Activated CD4-positive, alpha-beta memory T cell treated with anti-CD3 and anti-CD28 coated beads, Interleukin-2, amount 10 ng/mL, durations not matched to agents 7 days and 5 days (primary cell): ENCODE data around the gene RHCE. TPM values are rescaled to one million over a fixed set of nuclear protein-coding genes. Genes with fewer than 3 reads are reported as not detected.
"Not testable (repeated sequence)": the region's sequence is repeated elsewhere in the genome, so short reads cannot be mapped to it uniquely, and the experiment has no call there.

ENCODE experiments used
- CTCF ChIA-PET: fragments of 350-600 bp; sonication (Branson Sonifier 250); formaldehyde crosslinking; loops from one replicate; lab custom pipeline; 2021; ENCODE audit warnings: antibody characterized with exemption, inconsistent platforms; lab: Charles Lee
- POLR2A ChIA-PET: fragments of 350-600 bp; sonication (Branson Sonifier 250); formaldehyde crosslinking; loops from one replicate; lab custom pipeline; 2021; ENCODE audit warnings: antibody characterized with exemption; lab: Charles Lee
- DNase-seq: peaks from one replicate; pipeline ENCODE4 v3.0.0-alpha.2; 2020
- H3K27ac Mint-ChIP-seq: one replicate; pipeline ENCODE4 v1.8.0; 2021; ENCODE audit warnings: mild to moderate bottlenecking, mixed read lengths
- H3K27me3 Mint-ChIP-seq: one replicate; pipeline ENCODE4 v1.8.0; 2021; ENCODE audit warnings: mixed read lengths
- H3K36me3 Mint-ChIP-seq: one replicate; pipeline ENCODE4 v1.8.0; 2021; ENCODE audit warnings: low read depth, mixed read lengths
- H3K4me1 Mint-ChIP-seq: one replicate; pipeline ENCODE4 v1.8.0; 2021; ENCODE audit warnings: mixed read lengths
- H3K4me3 Mint-ChIP-seq: one replicate; pipeline ENCODE4 v1.8.0; 2021; ENCODE audit warnings: mild to moderate bottlenecking, mixed read lengths
- H3K9me3 Mint-ChIP-seq: one replicate; pipeline ENCODE4 v1.8.0; 2021; ENCODE audit warnings: mixed read lengths
- total RNA-seq, 2 experiments: library from RNA; stranded (reverse); gene quantifications; one replicate each; pipeline ENCODE4 v1.2.3, GENCODE V29; 2021

The RHCE gene
- total RNA-seq, 2 experiments from 2014 or later, result 0.50 TPM; not detected in 1

DNA sequence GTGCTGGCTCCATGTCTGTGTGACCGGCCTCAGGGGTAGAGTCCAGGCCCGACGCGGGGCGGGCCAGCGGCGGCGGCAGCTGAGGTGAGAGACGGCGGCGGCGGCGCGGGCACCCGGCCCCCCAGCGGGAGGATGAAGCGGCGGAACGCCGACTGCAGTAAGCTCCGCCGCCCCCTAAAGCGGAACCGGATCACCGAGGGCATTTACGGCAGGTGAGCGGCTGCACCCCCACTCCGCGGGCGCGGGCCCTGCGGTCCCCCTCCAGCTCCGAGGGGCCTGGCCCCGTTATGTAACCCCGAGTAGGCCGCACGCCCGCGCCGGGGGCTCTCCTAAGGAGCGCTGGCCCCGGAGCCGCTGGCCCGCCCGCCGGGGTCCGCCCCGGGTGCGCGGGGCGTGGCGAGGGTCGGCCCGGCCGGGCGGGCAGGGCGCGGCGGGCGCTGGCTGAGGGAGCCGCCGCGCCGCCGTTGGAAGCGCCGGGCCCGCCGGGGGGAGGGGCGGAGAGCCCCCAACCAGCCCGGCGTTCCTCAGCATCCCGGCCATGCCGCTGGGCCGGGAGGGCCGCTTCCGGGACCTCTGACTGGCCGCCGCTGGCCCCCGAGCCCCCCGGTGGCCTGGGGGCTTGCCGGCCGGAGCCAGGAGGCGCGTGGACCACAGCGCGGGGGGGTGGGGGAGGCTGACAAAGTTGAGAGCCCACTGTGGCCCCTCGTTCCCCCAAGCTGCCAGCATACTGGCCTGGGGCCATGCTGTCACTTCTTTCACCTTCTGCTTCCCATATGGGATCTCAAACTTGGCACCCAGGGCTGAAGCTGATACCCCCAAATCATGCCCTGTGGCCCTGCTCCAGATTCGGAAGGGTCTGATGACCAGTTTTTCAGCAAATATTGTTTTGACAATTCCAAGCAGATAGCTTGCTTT is 10.6 kb upstream of the RHCE start:
- Mint-ChIP-seq H3K27ac (peak overlapping the region; percentile 97), H3K4me1 (peaks cover 54% of the 10 kb centered on the region), H3K9me3 (no peaks in the 10 kb centered on the region), H3K4me3 (peak overlapping the region; percentile 93), H3K27me3 (no peaks in the 10 kb centered on the region), H3K36me3 (peaks cover 4% of the 10 kb centered on the region)
- DNase-seq, result no peak
- ChIA-PET POLR2A (interaction anchor here (0.6 to 2.9 kb wide), 11 partner anchors 10 to 298 kb away, joined by 3 to 11 read pairs (median 6); partner anchors contain the start of genes LDLRAP1, RSRP1 and SYF2), CTCF (interaction anchor here (1.0 to 1.5 kb wide), 3 partner anchors 25 to 191 kb away, joined by 5 to 7 read pairs (median 5); no protein-coding TSS in a partner anchor)

DNA sequence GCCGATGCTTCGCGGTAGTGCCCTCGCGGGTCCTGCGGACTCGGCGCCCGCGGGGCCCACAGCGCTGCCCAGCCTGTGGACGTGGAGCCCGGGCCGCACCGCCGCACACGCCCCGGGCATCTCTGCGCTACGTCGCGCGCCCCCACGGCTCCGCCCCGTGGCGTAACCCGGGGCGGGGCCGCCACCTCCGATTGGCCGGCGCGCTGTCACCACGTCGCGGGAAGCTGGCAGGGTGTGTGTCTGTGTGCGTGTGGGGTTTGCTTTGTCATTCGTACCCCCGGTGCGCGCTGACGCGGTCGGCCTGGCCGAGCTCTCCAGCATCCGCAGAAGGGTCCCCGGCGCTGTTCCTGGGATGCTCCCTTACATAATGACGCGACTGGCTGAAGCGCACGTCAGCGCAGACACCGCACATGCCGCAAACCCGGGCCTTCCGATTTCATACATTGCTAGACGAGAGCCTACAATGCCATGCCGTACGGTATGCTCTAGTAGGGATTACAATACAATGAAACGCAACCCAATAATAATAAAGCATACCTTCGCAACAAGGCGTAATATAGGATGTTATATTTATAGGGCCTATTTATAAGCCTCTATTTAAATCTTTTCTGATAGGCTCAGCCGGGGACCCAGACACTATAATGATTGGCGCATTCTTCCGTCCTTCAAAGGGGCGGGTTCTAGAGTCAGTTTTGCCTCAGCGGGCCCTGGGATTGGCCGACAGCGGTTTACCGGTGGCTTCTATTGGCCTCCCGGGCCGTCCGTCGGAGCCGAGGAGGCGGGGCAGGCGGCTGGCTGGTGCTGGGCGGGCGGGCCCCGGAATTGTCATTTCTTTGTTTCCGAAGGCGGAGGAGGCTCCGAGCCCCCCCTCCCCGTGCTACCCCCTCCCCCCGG is 9.7 kb upstream of the RHCE start, which contains the start of gene MACO1:
Gene MACO1 (plus strand): TSS at position 825 of the 894 bp plus-strand sequence. CDS start 202 bp downstream, outside the sequence.
- Mint-ChIP-seq H3K9me3 (no peaks in the 10 kb centered on the region), H3K27ac (peak within 1 kb of the TSS; percentile 97), H3K27me3 (no peaks in the 10 kb centered on the region), H3K36me3 (peaks cover 4% of the 10 kb centered on the region), H3K4me3 (peak within 1 kb of the TSS; percentile 93), H3K4me1 (peaks cover 45% of the 10 kb centered on the region)
- ChIA-PET POLR2A (interaction anchor here (0.9 to 2.9 kb wide), 9 partner anchors 14 to 390 kb away, joined by 3 to 11 read pairs (median 6); partner anchors contain the start of genes LDLRAP1, MTFR1L, RSRP1 and SYF2), CTCF (interaction anchor here (1.5 kb wide), 3 partner anchors 72 to 191 kb away, joined by 3 to 5 read pairs (median 5); no protein-coding TSS in a partner anchor)
- DNase-seq, result peak; percentile 97

DNA sequence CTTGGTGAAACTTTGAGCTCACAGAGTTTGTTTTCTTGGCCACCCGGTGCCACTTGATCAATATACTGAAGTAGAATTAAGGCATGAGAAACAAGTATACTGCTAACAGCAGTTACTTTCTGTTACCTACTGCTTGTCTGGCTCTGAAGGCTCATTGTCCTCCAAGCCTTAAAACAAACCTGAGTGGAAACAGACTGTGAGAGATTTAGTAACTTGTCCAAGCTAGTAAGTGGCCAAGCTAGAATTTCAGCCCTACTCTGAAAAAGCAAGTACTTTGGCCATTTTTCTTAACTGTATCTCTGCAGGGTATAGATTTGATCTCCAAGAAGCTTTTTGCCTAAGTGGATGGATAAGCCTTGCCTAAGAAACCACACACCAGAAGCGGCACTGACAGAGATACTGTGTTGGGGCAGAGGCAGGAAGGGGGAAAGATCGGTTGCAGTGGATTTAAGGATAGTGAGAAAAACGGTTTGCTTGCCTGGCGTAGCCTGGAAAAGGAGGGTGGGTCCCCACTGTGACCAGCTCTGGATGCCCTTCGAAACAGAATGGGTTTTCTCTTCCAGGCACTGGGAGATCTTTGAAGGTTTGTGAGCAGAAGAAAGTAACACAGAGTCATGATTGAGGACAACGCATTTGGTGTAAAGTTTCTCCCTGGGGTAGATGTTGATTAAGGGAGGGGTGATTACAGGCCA is 8.0 kb upstream of the RHCE start:
- no peak overlapping the region for H3K27ac Mint-ChIP-seq
- H3K4me3 Mint-ChIP-seq, result peak overlapping the region; percentile 2
- H3K9me3 Mint-ChIP-seq, result no peaks in the 10 kb centered on the region
- peaks cover 28% of the 10 kb centered on the region for H3K4me1 Mint-ChIP-seq
- CTCF ChIA-PET, result interaction anchor here (0.6 kb wide), 1 partner anchor 92 kb away, joined by 3 read pairs; no protein-coding TSS in a partner anchor
- POLR2A ChIA-PET, result interaction anchor here (0.7 to 2.0 kb wide), 3 partner anchors 8 to 392 kb away, joined by 4 to 7 read pairs (median 5); partner anchors contain the start of genes MTFR1L and SYF2
- H3K27me3 Mint-ChIP-seq, result no peaks in the 10 kb centered on the region
- DNase-seq, result no peak
- H3K36me3 Mint-ChIP-seq, result peaks cover 4% of the 10 kb centered on the region

DNA sequence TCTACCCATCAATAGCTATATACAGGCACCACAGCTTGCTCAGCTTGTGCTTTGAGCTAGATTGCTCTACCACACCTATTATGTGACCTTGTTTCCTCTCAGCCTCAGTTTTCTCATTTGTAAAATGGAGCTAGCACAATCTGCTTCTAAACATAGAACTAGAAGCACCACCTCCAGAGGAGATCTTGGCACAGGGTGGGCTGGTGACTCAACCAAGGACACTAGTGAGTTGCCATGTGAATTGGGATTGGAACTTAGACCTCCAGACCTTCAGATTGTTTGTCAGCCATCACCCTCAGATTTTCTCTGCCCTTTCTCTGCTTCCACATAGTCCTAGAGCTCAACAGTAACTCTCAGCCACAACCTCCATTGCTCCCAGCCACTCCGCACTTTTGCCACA is 7.1 kb upstream of the RHCE start:
- Mint-ChIP-seq H3K27me3 (peaks cover 6% of the 10 kb centered on the region), H3K4me1 (peaks cover 18% of the 10 kb centered on the region), H3K27ac (no peak overlapping the region), H3K4me3 (no peak overlapping the region), H3K36me3 (peaks cover 4% of the 10 kb centered on the region), H3K9me3 (no peaks in the 10 kb centered on the region)
- ChIA-PET POLR2A (interaction anchor here (0.7 to 2.0 kb wide), 5 partner anchors 9 to 393 kb away, joined by 3 to 7 read pairs (median 4); partner anchors contain the start of genes MTFR1L and SYF2), CTCF (no interaction called here)
- DNase-seq, result no peak

DNA sequence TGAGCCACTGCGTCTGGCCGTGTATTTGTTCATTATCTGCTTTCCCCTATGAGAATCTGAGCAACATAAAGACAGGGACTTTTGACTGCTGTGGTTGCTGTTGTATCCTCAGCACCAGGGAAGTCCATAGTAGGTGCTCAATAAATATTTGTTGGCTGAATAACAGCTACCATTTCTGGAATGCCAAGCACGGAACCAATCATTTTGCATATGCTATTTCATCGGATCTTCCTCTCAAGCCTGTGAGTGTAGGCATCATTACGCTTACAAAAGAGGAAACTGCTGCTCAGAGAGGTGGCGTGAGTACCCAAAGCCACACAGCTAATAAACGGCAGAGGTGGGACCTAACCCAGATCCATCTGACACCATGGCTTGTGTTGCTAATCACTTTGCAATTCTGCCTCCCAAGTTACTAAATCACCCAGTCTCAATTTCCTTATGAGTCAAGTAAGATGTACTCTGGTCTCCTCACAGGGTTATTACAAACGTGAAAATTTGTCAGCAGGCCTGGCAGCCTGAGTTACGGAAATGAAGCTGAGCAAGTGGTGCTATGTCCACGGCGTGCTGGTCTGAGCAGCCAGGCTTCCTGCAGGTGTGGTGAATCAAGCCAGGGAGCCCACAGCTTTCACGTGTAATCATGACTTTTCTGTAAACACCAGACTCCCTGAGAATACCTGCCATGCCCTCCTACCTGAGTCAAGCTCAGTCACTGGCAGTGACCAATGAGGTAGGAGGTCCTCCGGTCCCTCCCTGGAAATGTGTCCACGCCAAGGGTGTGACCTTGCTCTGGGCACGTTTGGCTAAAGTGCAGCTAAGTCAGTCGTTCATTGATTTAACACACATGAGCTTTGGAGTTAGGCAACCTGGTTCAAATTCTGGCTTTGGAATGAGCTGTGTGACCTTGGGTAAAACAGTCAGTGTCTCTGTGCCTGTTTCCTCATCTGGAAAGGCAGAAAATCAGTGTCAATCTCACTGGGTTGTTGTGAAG is 4.8 kb upstream of the RHCE start:
- H3K36me3 Mint-ChIP-seq, result no peaks in the 10 kb centered on the region
- ChIA-PET CTCF (no interaction called here), POLR2A (no interaction called here)
- no peak overlapping the region for H3K4me3 Mint-ChIP-seq
- no peak overlapping the region for H3K27ac Mint-ChIP-seq
- peaks cover 7% of the 10 kb centered on the region for H3K4me1 Mint-ChIP-seq
- no peak for DNase-seq
- H3K9me3 Mint-ChIP-seq, result no peaks in the 10 kb centered on the region
- H3K27me3 Mint-ChIP-seq, result peaks cover 10% of the 10 kb centered on the region

DNA sequence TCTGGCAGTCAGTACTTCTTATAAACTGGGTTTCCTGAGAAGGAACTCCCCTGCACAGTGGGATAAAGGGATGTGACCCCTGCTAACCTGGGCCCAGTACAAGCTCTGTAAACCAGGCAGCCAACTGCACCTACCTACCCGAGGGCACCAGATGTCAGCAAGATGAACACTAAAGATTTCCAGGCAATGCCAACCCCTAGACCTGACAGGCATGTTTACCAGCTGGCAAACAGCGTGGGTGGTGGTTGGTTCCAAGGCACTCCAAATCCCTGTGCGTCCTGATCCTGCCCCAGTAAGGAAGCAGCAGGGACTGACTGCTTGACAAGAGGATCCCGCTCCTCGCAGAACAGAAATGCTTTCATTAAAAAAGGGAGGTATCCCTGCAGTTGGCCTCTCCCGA is 2.6 kb upstream of the RHCE start:
- DNase-seq, H3K9me3 Mint-ChIP-seq, H3K27ac Mint-ChIP-seq, CTCF ChIA-PET, POLR2A ChIA-PET, H3K4me1 Mint-ChIP-seq, H3K36me3 Mint-ChIP-seq, H3K4me3 Mint-ChIP-seq: not testable (repeated sequence)
- H3K27me3 Mint-ChIP-seq, result peaks cover 10% of the 10 kb centered on the region

DNA sequence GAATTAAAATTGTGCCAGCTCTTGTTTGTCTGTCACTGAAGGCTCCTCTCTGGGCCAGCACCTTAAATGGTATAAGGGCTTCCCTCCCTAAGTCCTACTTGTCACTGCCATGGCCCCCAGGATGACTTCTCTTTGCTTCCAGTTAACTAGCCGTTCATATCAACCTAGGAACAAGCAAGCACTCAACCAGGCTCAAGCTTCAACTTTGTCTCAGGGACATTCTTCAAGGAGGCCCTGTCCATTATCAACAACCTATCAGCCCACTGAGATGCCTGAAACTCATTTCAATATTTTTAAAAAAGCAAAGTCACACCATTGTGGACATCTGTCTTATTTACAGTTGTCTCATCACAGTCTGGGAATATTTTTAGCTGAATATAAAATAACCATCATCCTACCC is 1.3 kb downstream of the RHCE start:
- H3K4me3 Mint-ChIP-seq, POLR2A ChIA-PET: not testable (repeated sequence)

DNA sequence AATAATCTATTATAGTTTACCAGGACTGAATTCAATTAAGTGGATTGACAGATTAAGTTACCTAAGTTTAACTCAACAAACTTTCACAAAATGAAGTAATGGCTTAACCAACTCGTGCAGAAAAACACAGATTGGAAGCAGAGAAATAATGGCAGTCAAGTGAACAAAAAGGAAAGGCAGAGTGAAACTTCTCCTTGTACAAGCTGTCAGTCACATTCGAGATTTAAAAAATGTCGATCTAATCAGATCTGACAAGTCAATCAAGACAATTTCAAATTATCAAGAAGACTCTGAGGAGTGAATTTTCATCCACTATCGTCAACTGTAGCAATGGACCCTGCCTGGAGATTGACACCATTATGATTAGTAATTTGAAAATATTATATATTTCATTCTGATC is 3.3 kb downstream of the RHCE start:
- H3K9me3 Mint-ChIP-seq, H3K4me3 Mint-ChIP-seq, H3K4me1 Mint-ChIP-seq, POLR2A ChIA-PET, H3K36me3 Mint-ChIP-seq, H3K27me3 Mint-ChIP-seq, DNase-seq, H3K27ac Mint-ChIP-seq, CTCF ChIA-PET: not testable (repeated sequence)

More for the DNA sequence above, 1.3 kb downstream of the RHCE start:
- H3K4me1 Mint-ChIP-seq, CTCF ChIA-PET, H3K27ac Mint-ChIP-seq, H3K9me3 Mint-ChIP-seq, DNase-seq, H3K36me3 Mint-ChIP-seq: not testable (repeated sequence)
- peaks cover 10% of the 10 kb centered on the region for H3K27me3 Mint-ChIP-seq

DNA sequence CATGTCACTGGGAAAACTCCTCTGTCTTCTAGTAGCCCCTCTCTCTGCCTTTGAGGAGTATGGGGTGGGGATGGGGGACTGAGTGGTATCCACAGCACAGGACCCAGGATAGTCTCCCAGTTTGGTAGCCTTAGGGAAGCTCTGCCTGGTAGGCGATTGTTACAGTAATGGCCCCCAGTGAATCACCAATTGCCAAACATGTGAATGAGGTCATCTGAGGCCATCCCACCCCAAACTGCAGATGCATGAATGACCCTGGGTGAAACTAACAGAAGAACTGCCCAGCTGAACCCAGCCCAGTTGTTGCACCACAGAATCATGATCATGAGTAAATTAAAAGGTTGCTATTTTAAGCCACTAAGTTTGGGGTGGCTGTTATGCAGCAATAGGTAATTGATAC is 6.0 kb downstream of the RHCE start:
- H3K4me3 Mint-ChIP-seq, H3K27ac Mint-ChIP-seq, CTCF ChIA-PET, DNase-seq, H3K4me1 Mint-ChIP-seq, H3K36me3 Mint-ChIP-seq, POLR2A ChIA-PET, H3K27me3 Mint-ChIP-seq, H3K9me3 Mint-ChIP-seq: not testable (repeated sequence)

DNA sequence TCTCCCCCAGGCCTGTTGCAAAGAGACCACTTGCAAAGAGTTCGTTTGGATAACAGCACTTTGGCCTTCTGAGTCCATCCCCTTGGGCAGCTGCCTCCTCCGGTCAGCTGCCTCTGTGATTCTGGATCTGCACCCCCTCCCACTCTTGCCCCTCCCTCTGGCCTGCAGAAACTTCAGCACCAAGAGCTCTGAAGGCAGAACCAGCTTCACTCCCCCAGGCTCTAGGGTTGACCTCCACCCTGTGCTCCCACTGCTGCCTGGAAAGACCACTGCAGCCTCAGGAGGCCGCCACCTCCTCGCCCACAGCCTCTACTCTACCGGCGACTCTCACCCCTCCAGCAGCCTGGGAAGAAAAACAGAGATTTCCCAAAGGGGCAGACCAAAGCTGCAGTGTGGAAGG is 6.5 kb downstream of the RHCE start:
- POLR2A ChIA-PET, CTCF ChIA-PET: not testable (repeated sequence)

DNA sequence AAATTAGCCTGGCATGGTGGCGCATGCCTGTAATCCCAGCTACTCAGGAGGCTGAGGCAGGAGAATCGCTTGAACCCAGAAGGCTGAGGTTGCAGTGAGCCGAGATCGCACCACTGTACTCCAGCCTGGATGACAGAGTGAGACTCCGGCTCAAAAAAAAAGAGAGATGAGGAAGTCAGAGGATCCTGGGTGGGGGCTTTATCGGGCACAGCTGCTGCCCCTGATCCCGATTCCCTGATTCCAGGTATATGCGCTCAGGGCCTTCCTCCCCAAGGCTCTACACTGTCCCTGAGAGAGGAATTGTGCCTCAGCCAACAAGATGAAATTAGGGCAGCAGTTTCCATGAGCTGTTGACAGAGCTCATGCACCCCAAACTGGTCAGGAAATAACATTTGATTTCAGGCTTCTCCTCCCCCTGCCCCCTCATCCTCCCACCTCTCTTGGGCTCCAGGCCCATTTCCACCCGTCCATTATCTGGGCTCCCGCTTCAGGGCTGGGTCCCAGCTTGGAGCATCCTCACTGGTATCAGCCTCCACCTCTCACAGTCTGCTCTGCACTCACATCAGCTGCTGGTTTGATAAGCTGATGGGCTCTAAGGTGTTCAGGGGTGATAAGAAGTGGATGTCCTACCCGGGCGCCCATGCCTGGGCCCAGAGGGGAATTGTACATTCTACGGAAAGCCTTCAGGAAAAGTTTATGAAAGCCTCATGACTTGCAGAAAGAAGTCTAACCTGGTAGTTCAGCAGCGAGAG is 7.6 kb downstream of the RHCE start:
- DNase-seq, CTCF ChIA-PET, H3K9me3 Mint-ChIP-seq, POLR2A ChIA-PET, H3K4me3 Mint-ChIP-seq, H3K4me1 Mint-ChIP-seq, H3K36me3 Mint-ChIP-seq, H3K27me3 Mint-ChIP-seq, H3K27ac Mint-ChIP-seq: not testable (repeated sequence)

More for the DNA sequence above, 6.5 kb downstream of the RHCE start:
- not testable (repeated sequence) for H3K4me3 Mint-ChIP-seq, DNase-seq, H3K27me3 Mint-ChIP-seq, H3K4me1 Mint-ChIP-seq, H3K36me3 Mint-ChIP-seq, H3K27ac Mint-ChIP-seq, H3K9me3 Mint-ChIP-seq
